T47D (cell line): ENCODE results near the gene MAD1L1.

Source experiments
- DNase-seq, 2 experiments: peaks; one replicate each; pipeline versions ENCODE4 v3.0.0 to v3.0.0-alpha.2; 2011 to 2012; ENCODE audit warnings: low read depth in 1 of 2, low spot score in 1 of 2
- JUND ChIP-seq: IDR thresholded peaks from 2 replicates; pipeline ENCODE4 v1.6.1; 2012; ENCODE audit warnings: low read depth
- in situ Hi-C: cut with HindIII; loops from 2 replicates; pipeline ENCODE4 v1.10.0; 2016; ENCODE audit warnings: low sequenced_read_pairs, low pct_unique_long_range_greater_than_20kb

Gene MAD1L1

GRCh38 chr7:2197436-2198155, 35.1 kb downstream of the MAD1L1 start:
- no peak for DNase-seq
- in situ Hi-C loops, result no loop called here
- no peak for TF ChIP-seq JUND

- no peak for DNase-seq
- TF ChIP-seq JUND, result no peak
- in situ Hi-C loops, result no loop called here
Measured at GRCh38 chr7:2196381-2197378, 36.1 kb downstream of the MAD1L1 start.

- TF ChIP-seq JUND, result no peak
- DNase-seq, result no peak
- in situ Hi-C loops, result no loop called here
Measured at GRCh38 chr7:2195400-2196246, 37.1 kb downstream of the MAD1L1 start.

- in situ Hi-C loops, result no loop called here
- no peak for TF ChIP-seq JUND
- DNase-seq, result no peak
Measured at GRCh38 chr7:2193575-2194305, 39.0 kb downstream of the MAD1L1 start.

- DNase-seq, result peak; percentile 82 to 97
- in situ Hi-C loops, result no loop called here
- no peak for TF ChIP-seq JUND
Measured at GRCh38 chr7:2192831-2193534, 39.8 kb downstream of the MAD1L1 start.

GRCh38 chr7:2191016-2191415, 41.7 kb downstream of the MAD1L1 start:
- in situ Hi-C loops, result no loop called here
- DNase-seq, result no peak
- TF ChIP-seq JUND, result no peak

GRCh38 chr7:2190531-2190930, 42.2 kb downstream of the MAD1L1 start:
- in situ Hi-C loops, result no loop called here
- DNase-seq, result no peak
- TF ChIP-seq JUND, result no peak

GRCh38 chr7:2186166-2186565, 46.6 kb downstream of the MAD1L1 start:
- TF ChIP-seq JUND, result no peak
- in situ Hi-C loops, result no loop called here

GRCh38 chr7:2185715-2186114, 47.0 kb downstream of the MAD1L1 start:
- DNase-seq, result no peak
- in situ Hi-C loops, result no loop called here
- TF ChIP-seq JUND, result no peak

More at GRCh38 chr7:2186166-2186565, 46.6 kb downstream of the MAD1L1 start:
- DNase-seq, result no peak

GRCh38 chr7:2182461-2182860, 50.3 kb downstream of the MAD1L1 start:
- in situ Hi-C loops, result no loop called here
- no peak for TF ChIP-seq JUND
- DNase-seq, result no peak

- DNase-seq, result no peak
- in situ Hi-C loops, result no loop called here
- TF ChIP-seq JUND, result no peak
Measured at GRCh38 chr7:2181077-2181854, 51.5 kb downstream of the MAD1L1 start.
